ENCODE data around the gene KCNH2.
"Not testable (repeated sequence)": the region's sequence is repeated elsewhere in the genome, so short reads cannot be mapped to it uniquely, and the experiment has no call there.

DNA sequence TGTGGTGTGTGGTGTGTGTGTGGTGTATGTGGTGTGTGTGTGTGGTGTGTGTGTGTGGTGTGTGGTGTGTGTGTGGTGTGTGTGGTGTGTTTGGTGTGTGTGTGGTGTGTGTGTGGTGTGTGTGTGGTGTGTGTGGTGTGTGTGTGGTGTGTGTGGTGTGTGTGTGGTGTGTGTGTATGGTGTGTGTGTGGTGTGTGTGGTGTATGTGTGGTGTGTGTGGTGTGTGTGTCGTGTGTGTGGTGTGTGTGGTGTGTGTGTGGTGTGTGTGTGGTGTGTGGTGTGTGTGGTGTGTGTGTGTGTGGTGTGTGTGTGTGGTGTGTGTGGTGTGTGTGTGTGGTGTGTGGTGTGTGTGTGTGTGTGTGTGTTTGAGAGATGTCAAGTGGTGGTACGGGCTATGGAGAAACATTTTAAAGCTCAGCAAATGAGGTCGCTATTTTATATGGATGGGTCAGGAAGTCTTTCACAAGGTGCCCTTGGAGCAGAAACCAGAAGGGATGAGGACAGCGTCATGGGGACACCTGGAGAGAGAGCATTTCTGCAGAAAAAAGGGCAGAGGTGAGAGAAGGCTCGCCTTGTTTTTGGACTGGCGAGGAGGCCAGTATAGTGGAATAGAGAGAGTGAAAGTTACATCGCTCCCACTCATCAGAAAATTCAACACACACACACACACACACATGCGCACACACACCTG, 67.7 kb downstream of the KCNH2 start:
- TF ChIP-seq, protein P1, sequence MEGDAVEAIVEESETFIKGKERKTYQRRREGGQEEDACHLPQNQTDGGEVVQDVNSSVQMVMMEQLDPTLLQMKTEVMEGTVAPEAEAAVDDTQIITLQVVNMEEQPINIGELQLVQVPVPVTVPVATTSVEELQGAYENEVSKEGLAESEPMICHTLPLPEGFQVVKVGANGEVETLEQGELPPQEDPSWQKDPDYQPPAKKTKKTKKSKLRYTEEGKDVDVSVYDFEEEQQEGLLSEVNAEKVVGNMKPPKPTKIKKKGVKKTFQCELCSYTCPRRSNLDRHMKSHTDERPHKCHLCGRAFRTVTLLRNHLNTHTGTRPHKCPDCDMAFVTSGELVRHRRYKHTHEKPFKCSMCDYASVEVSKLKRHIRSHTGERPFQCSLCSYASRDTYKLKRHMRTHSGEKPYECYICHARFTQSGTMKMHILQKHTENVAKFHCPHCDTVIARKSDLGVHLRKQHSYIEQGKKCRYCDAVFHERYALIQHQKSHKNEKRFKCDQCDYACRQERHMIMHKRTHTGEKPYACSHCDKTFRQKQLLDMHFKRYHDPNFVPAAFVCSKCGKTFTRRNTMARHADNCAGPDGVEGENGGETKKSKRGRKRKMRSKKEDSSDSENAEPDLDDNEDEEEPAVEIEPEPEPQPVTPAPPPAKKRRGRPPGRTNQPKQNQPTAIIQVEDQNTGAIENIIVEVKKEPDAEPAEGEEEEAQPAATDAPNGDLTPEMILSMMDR (IDR thresholded peaks at IDR 0.05), result not testable (repeated sequence)
- TF ChIP-seq POLR2A (IDR thresholded peaks at IDR 0.05), result not testable (repeated sequence)
